ENCODE measurements around the gene C17orf113. TPM values are rescaled to one million over a fixed set of nuclear protein-coding genes. Genes with fewer than 3 reads are reported as not detected.

C17orf113 gene
- total and polyA plus RNA-seq, 2 of the 13 experiments (the other 11 are each of a cell fraction or from before 2014, with no cell fraction given), result 0.87 to 1.1 TPM

GRCh38 chr17:42067371-42068091, 17.1 kb upstream of the C17orf113 start (continued):
- TF ChIP-seq JUN (CRISPR knock-in tag; IDR thresholded peaks at IDR 0.05), result no peak
- TF ChIP-seq ZNF235 (CRISPR knock-in tag; IDR thresholded peaks at IDR 0.05; ENCODE audit: borderline replicate concordance), result no peak
- TF ChIP-seq DNMT3B (CRISPR knock-in tag; conservative IDR thresholded peaks at IDR 0.05), result no peak
- no peak for TF ChIP-seq MXD1 (CRISPR knock-in tag; IDR thresholded peaks at IDR 0.05)
- TF ChIP-seq ZFP41 (CRISPR knock-in tag; IDR thresholded peaks at IDR 0.05; ENCODE audit: borderline replicate concordance), result no peak
- no peak for TF ChIP-seq MAFK (conservative IDR thresholded peaks at IDR 0.05 in 1 of 2, IDR thresholded peaks at IDR 0.05 in 1 of 2; ENCODE audit: low read length in 2 of 2)
- no peak for TF ChIP-seq SYNCRIP (IDR thresholded peaks at IDR 0.05; ENCODE audit: insufficient read depth, low read depth, low read length)
- 0 out of 2 replicates have a peak, but pooled peaks have one; percentile 18 for TF ChIP-seq MIER2 (CRISPR knock-in tag; IDR thresholded peaks at IDR 0.05)
- TF ChIP-seq MIER3 (CRISPR knock-in tag; IDR thresholded peaks at IDR 0.05; ENCODE audit: borderline replicate concordance), result no peak
- TF ChIP-seq ELF3 (CRISPR knock-in tag; IDR thresholded peaks at IDR 0.05), result no peak
- TF ChIP-seq ZNF275 (CRISPR knock-in tag; IDR thresholded peaks at IDR 0.05; ENCODE audit: borderline replicate concordance), result no peak
- TF ChIP-seq HNRNPUL1 (IDR thresholded peaks at IDR 0.05; ENCODE audit: low read depth, low read length), result no peak
- TF ChIP-seq SSRP1 (CRISPR knock-in tag; IDR thresholded peaks at IDR 0.05), result no peak; the same call in 1 of the 2 replicates
- no peak for TF ChIP-seq NONO (IDR thresholded peaks at IDR 0.05)
- no peak for TF ChIP-seq NONO (CRISPR knock-in tag; conservative IDR thresholded peaks at IDR 0.05)
- TF ChIP-seq ZNF33A (CRISPR knock-in tag; IDR thresholded peaks at IDR 0.05; ENCODE audit: borderline replicate concordance), result no peak
- no peak for TF ChIP-seq ZNF512 (CRISPR knock-in tag; IDR thresholded peaks at IDR 0.05)
- peak; percentile 47; the same call in 1 of the 2 replicates for TF ChIP-seq NRL (CRISPR knock-in tag; IDR thresholded peaks at IDR 0.05; ENCODE audit: borderline replicate concordance)
- TF ChIP-seq ZFP62 (CRISPR knock-in tag; IDR thresholded peaks at IDR 0.05), result no peak
- no peak for TF ChIP-seq ZNF543 (CRISPR knock-in tag; IDR thresholded peaks at IDR 0.05)
- no peak for TF ChIP-seq ZNF619 (CRISPR knock-in tag; IDR thresholded peaks at IDR 0.05)
- TF ChIP-seq ATM (IDR thresholded peaks at IDR 0.05; ENCODE audit: borderline replicate concordance), result no peak
- TF ChIP-seq ZNF24 (IDR thresholded peaks at IDR 0.05), result no peak
- no peak for TF ChIP-seq TIGD3 (CRISPR knock-in tag; IDR thresholded peaks at IDR 0.05; ENCODE audit: borderline replicate concordance)

Data from HepG2 (cell line).